Measurements from ENCODE around the gene MCF2L.

MCF2L gene

GRCh38 chr13:112957295-112957677, 11.7 kb upstream of the MCF2L start:
- ChIA-PET POLR2A (no interaction called here), CTCF (interaction anchor here (1.5 kb wide), 1 partner anchor 14 kb away, joined by 9 read pairs; no protein-coding TSS in a partner anchor)
- TF ChIP-seq CTCF (IDR thresholded peaks at IDR 0.05; ENCODE audit: insufficient read depth, low read length, missing control alignments) = no peak
- H3K4me3 ChIP-seq (ENCODE audit: low read depth, low read length) = no peak overlapping the region
- no peak for DNase-seq (ENCODE audit: low read depth, low spot score)

DNA sequence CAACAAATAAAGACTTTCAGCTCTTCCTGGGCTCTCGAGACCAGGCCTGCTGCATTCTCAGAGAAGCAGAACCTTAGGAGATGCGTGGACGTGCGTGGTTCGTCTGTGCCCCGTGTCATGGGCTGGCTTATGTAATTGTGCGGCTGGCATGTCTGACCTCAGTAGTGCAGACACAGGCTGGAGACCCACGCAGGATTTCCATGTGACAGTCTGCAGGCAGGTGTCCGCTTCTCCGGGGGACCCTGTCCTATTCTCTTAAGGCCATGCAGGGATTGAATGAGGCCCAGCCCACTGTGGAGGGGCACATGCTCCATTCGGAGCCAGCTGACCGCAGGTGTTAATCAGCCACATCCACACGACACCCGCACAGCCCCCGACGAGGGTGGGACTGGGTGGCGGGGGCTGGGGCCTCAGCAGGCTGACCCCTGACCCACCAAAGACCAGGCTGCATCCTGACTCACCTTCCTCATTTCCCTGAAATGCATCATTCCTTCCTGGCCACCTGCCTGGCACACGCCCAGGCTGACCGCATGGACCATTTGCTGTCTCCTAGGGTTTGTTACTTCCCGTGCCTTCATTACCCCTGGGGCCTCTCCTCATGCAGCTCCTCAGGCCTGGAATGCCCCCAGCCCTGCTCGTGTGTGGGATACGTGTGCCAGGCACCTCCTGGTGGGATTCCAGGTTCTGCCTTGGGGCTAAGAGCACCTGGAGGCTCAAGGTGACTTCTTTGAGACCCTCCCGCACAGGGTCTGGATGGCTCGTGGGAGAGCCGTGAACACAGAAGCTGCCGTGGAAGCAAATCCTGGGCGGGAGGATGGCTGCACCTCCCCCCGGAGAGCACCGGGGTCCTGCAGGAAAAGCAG, 10.7 kb upstream of the MCF2L start:
- CTCF ChIA-PET = interaction anchor here (1.5 kb wide), 1 partner anchor 15 kb away, joined by 9 read pairs; no protein-coding TSS in a partner anchor
- POLR2A ChIA-PET = no interaction called here
- DNase-seq (ENCODE audit: low read depth, low spot score) = no peak
- TF ChIP-seq CTCF (IDR thresholded peaks at IDR 0.05; ENCODE audit: insufficient read depth, low read length, missing control alignments) = no peak
- no peak overlapping the region for H3K4me3 ChIP-seq (ENCODE audit: low read depth, low read length)

GRCh38 chr13:112959206-112959605, 9.8 kb upstream of the MCF2L start:
- ChIA-PET POLR2A (no interaction called here), CTCF (no interaction called here)
- no peak for TF ChIP-seq CTCF (IDR thresholded peaks at IDR 0.05; ENCODE audit: insufficient read depth, low read length, missing control alignments)
- no peak overlapping the region for H3K4me3 ChIP-seq (ENCODE audit: low read depth, low read length)
- DNase-seq (ENCODE audit: low read depth, low spot score) = no peak

- no peak overlapping the region for H3K4me3 ChIP-seq (ENCODE audit: low read depth, low read length)
- CTCF ChIA-PET = no interaction called here
- POLR2A ChIA-PET = no interaction called here
- DNase-seq (ENCODE audit: low read depth, low spot score) = no peak
- TF ChIP-seq CTCF (IDR thresholded peaks at IDR 0.05; ENCODE audit: insufficient read depth, low read length, missing control alignments) = no peak
Measured at GRCh38 chr13:112959701-112960542, 9.1 kb upstream of the MCF2L start.

GRCh38 chr13:112960706-112961105, 8.3 kb upstream of the MCF2L start:
- no peak for TF ChIP-seq CTCF (IDR thresholded peaks at IDR 0.05; ENCODE audit: insufficient read depth, low read length, missing control alignments)
- no peak for DNase-seq (ENCODE audit: low read depth, low spot score)
- no peak overlapping the region for H3K4me3 ChIP-seq (ENCODE audit: low read depth, low read length)
- POLR2A ChIA-PET = no interaction called here
- CTCF ChIA-PET = no interaction called here
